ENCODE measurements around the gene SPTBN2. TPM values are rescaled to one million over a fixed set of nuclear protein-coding genes. Genes with fewer than 3 reads are reported as not detected.

Gene SPTBN2
- total RNA-seq, 3 donors from 2014 or later (not counting 1 experiment from before 2014, with no cell fraction given): 1.1 TPM; not detected in 2

GRCh38 chr11:66684635-66685034 is 44.4 kb downstream of the SPTBN2 start:
- Histone ChIP-seq H3K4me3 (ENCODE audit: low read length) (no peak overlapping the region), H3K27me3 (ENCODE audit: control insufficient read depth, insufficient read depth, low read length) (no peaks in the 10 kb centered on the region), H3K27ac (ENCODE audit: low read length) (no peak overlapping the region), H3K36me3 (ENCODE audit: control insufficient read depth, insufficient read depth, low read length) (no peaks in the 10 kb centered on the region), H3K9me3 (ENCODE audit: control insufficient read depth, insufficient read depth, low read length) (no peaks in the 10 kb centered on the region), H3K4me1 (ENCODE audit: control insufficient read depth, insufficient read depth, low read length) (no peaks in the 10 kb centered on the region)
- Mint-ChIP-seq H3K9me3 (no peaks in the 10 kb centered on the region), H3K4me1 (no peaks in the 10 kb centered on the region), H3K36me3 (no peaks in the 10 kb centered on the region), H3K27ac (no peak overlapping the region), H3K4me3 (no peak overlapping the region), H3K27me3 (ENCODE audit: low read depth in 2 of 2) (peaks cover 0 to 3% of the 10 kb centered on the region in 2 donors)
- intact Hi-C loops (cut with micrococcal nuclease): no loop called here
- DNase-seq: no peak
- no peak for ATAC-seq
- no peak for TF ChIP-seq CTCF (IDR thresholded peaks at IDR 0.05)
- 96% methylated on average over 2 of the region's 2 CpGs for WGBS (ENCODE audit: insufficient coverage)

- Mint-ChIP-seq H3K27me3 (ENCODE audit: low read depth in 2 of 2) (peaks cover 0 to 3% of the 10 kb centered on the region in 2 donors), H3K9me3 (no peaks in the 10 kb centered on the region), H3K36me3 (no peaks in the 10 kb centered on the region), H3K4me3 (no peak overlapping the region), H3K4me1 (no peaks in the 10 kb centered on the region), H3K27ac (no peak overlapping the region)
- intact Hi-C loops (cut with micrococcal nuclease): no loop called here
- ATAC-seq (no peak), DNase-seq (no peak)
- H3K27ac ChIP-seq (ENCODE audit: low read length): no peak overlapping the region
- H3K27me3 ChIP-seq (ENCODE audit: control insufficient read depth, insufficient read depth, low read length): no peaks in the 10 kb centered on the region
- no peaks in the 10 kb centered on the region for H3K9me3 ChIP-seq (ENCODE audit: control insufficient read depth, insufficient read depth, low read length)
- no peaks in the 10 kb centered on the region for H3K36me3 ChIP-seq (ENCODE audit: control insufficient read depth, insufficient read depth, low read length)
- peaks cover under 1% of the 10 kb centered on the region for H3K4me1 ChIP-seq (ENCODE audit: control insufficient read depth, insufficient read depth, low read length)
- no peak overlapping the region for H3K4me3 ChIP-seq (ENCODE audit: low read length)
- 88% methylated on average over 8 of the region's 8 CpGs for WGBS (ENCODE audit: insufficient coverage)
- TF ChIP-seq CTCF (IDR thresholded peaks at IDR 0.05): no peak
These were observed 45.1 kb downstream of the SPTBN2 start for GRCh38 chr11:66683877-66684276.

- Mint-ChIP-seq H3K27ac (no peak overlapping the region), H3K9me3 (no peaks in the 10 kb centered on the region), H3K27me3 (ENCODE audit: low read depth in 2 of 2) (no peaks in the 10 kb centered on the region), H3K4me1 (peaks cover 23 to 25% of the 10 kb centered on the region in 2 donors), H3K4me3 (no peak overlapping the region), H3K36me3 (no peaks in the 10 kb centered on the region)
- no peak for TF ChIP-seq CTCF (IDR thresholded peaks at IDR 0.05)
- no peaks in the 10 kb centered on the region for H3K36me3 ChIP-seq (ENCODE audit: control insufficient read depth, insufficient read depth, low read length)
- H3K4me1 ChIP-seq (ENCODE audit: control insufficient read depth, insufficient read depth, low read length): peaks cover 22% of the 10 kb centered on the region
- H3K9me3 ChIP-seq (ENCODE audit: control insufficient read depth, insufficient read depth, low read length): no peaks in the 10 kb centered on the region
- H3K4me3 ChIP-seq (ENCODE audit: low read length): no peak overlapping the region
- DNase-seq (no peak), ATAC-seq (no peak)
- WGBS (ENCODE audit: insufficient coverage): 84% methylated on average over 7 of the region's 7 CpGs
- H3K27me3 ChIP-seq (ENCODE audit: control insufficient read depth, insufficient read depth, low read length): no peaks in the 10 kb centered on the region
- intact Hi-C loops (cut with micrococcal nuclease): no loop called here
- no peak overlapping the region for H3K27ac ChIP-seq (ENCODE audit: low read length)
These were observed 47.9 kb downstream of the SPTBN2 start for GRCh38 chr11:66680966-66681645.
